HG02973 (cell line): ENCODE results near the gene RGS6.

Experiments used
- ATAC-seq: cut with Tn5 transposase; IDR thresholded peaks from one replicate; pipeline ENCODE4 v1.9.1; 2021; ENCODE audit warnings: moderate library complexity; ENCODE audit not compliant: unreplicated experiment

RGS6 gene

GRCh38 chr14:72063761-72064282 is 131.6 kb downstream of the RGS6 start:
- ATAC-seq: no peak

- no peak for ATAC-seq
These were observed 132.3 kb downstream of the RGS6 start for GRCh38 chr14:72064501-72064900.

- no peak for ATAC-seq
These were observed 138.2 kb downstream of the RGS6 start for GRCh38 chr14:72070458-72070857.

GRCh38 chr14:72075649-72076334 is 143.6 kb downstream of the RGS6 start:
- ATAC-seq: no peak

- no peak for ATAC-seq
These were observed 148.9 kb downstream of the RGS6 start for GRCh38 chr14:72081137-72081536.

GRCh38 chr14:72084935-72085334 is 152.7 kb downstream of the RGS6 start:
- no peak for ATAC-seq

GRCh38 chr14:72089625-72090024 is 157.4 kb downstream of the RGS6 start:
- ATAC-seq: no peak

GRCh38 chr14:72094844-72095582 is 162.8 kb downstream of the RGS6 start:
- no peak for ATAC-seq

- no peak for ATAC-seq
These were observed 165.0 kb downstream of the RGS6 start for GRCh38 chr14:72097173-72097783.

GRCh38 chr14:72098210-72098609 is 166.0 kb downstream of the RGS6 start:
- ATAC-seq: no peak

- ATAC-seq: no peak
These were observed 167.3 kb downstream of the RGS6 start for GRCh38 chr14:72099566-72099965.

GRCh38 chr14:72104011-72104613 is 171.9 kb downstream of the RGS6 start:
- no peak for ATAC-seq

GRCh38 chr14:72111911-72112310 is 179.7 kb downstream of the RGS6 start:
- ATAC-seq: no peak

GRCh38 chr14:72118841-72119240 is 186.6 kb downstream of the RGS6 start:
- no peak for ATAC-seq

- no peak for ATAC-seq
These were observed 188.1 kb downstream of the RGS6 start for GRCh38 chr14:72120315-72120714.

- no peak for ATAC-seq
These were observed 191.5 kb downstream of the RGS6 start for GRCh38 chr14:72123755-72124154.

- no peak for ATAC-seq
These were observed 191.9 kb downstream of the RGS6 start for GRCh38 chr14:72124171-72124570.

- no peak for ATAC-seq
These were observed 193.9 kb downstream of the RGS6 start for GRCh38 chr14:72126091-72126490.

- no peak for ATAC-seq
These were observed 194.3 kb downstream of the RGS6 start for GRCh38 chr14:72126561-72126960.

GRCh38 chr14:72128629-72129028 is 196.4 kb downstream of the RGS6 start:
- ATAC-seq: no peak

- ATAC-seq: no peak
These were observed 197.1 kb downstream of the RGS6 start for GRCh38 chr14:72129291-72129690.
